ENCODE measurements around the gene TBC1D10A.

DNA sequence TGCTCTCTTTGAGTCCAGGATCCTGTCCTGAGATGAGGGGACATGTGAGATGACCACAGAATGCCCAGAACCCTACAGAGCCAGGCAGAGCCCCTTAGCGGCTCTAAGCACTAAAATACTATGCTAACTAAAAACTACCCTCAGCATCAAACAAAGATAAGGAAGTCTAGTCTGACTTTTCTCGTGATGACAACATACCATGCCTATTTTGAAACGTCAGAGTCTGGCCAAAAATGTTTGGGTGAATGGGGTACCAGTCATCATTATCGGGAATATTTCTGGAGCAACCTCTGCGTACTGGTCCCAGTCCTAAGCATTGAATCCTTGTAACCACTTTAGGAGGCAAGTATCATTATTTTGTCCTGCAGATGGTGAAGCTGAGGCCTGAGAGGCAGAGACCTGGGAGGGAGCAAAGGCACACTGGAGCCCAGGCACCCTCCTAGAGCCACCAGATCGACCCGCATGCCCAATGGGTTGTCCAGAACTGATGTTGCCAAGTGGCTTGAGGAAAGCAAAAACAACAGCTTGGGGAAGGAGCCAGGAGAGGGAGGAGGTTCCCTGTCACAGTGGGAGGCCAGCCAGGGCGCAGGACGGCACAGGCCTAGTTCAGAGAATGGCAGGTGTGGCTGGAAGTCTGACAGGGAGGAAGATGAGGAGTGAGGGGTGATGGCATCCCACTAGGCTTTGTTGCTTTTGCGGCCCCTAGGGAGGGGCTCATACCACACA is 52.9 kb downstream of the TBC1D10A start:
- TF ChIP-seq, protein P1, sequence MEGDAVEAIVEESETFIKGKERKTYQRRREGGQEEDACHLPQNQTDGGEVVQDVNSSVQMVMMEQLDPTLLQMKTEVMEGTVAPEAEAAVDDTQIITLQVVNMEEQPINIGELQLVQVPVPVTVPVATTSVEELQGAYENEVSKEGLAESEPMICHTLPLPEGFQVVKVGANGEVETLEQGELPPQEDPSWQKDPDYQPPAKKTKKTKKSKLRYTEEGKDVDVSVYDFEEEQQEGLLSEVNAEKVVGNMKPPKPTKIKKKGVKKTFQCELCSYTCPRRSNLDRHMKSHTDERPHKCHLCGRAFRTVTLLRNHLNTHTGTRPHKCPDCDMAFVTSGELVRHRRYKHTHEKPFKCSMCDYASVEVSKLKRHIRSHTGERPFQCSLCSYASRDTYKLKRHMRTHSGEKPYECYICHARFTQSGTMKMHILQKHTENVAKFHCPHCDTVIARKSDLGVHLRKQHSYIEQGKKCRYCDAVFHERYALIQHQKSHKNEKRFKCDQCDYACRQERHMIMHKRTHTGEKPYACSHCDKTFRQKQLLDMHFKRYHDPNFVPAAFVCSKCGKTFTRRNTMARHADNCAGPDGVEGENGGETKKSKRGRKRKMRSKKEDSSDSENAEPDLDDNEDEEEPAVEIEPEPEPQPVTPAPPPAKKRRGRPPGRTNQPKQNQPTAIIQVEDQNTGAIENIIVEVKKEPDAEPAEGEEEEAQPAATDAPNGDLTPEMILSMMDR (IDR thresholded peaks at IDR 0.05) = no peak
- TF ChIP-seq, protein P2, sequence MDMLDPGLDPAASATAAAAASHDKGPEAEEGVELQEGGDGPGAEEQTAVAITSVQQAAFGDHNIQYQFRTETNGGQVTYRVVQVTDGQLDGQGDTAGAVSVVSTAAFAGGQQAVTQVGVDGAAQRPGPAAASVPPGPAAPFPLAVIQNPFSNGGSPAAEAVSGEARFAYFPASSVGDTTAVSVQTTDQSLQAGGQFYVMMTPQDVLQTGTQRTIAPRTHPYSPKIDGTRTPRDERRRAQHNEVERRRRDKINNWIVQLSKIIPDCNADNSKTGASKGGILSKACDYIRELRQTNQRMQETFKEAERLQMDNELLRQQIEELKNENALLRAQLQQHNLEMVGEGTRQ (IDR thresholded peaks at IDR 0.05; ENCODE audit: borderline replicate concordance, low read depth, low read length) = no peak
- TF ChIP-seq, protein P3, sequence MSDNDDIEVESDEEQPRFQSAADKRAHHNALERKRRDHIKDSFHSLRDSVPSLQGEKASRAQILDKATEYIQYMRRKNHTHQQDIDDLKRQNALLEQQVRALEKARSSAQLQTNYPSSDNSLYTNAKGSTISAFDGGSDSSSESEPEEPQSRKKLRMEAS (IDR thresholded peaks at IDR 0.05; ENCODE audit: low read depth) = no peak
- TF ChIP-seq, protein P4, sequence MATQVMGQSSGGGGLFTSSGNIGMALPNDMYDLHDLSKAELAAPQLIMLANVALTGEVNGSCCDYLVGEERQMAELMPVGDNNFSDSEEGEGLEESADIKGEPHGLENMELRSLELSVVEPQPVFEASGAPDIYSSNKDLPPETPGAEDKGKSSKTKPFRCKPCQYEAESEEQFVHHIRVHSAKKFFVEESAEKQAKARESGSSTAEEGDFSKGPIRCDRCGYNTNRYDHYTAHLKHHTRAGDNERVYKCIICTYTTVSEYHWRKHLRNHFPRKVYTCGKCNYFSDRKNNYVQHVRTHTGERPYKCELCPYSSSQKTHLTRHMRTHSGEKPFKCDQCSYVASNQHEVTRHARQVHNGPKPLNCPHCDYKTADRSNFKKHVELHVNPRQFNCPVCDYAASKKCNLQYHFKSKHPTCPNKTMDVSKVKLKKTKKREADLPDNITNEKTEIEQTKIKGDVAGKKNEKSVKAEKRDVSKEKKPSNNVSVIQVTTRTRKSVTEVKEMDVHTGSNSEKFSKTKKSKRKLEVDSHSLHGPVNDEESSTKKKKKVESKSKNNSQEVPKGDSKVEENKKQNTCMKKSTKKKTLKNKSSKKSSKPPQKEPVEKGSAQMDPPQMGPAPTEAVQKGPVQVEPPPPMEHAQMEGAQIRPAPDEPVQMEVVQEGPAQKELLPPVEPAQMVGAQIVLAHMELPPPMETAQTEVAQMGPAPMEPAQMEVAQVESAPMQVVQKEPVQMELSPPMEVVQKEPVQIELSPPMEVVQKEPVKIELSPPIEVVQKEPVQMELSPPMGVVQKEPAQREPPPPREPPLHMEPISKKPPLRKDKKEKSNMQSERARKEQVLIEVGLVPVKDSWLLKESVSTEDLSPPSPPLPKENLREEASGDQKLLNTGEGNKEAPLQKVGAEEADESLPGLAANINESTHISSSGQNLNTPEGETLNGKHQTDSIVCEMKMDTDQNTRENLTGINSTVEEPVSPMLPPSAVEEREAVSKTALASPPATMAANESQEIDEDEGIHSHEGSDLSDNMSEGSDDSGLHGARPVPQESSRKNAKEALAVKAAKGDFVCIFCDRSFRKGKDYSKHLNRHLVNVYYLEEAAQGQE (IDR thresholded peaks at IDR 0.05; ENCODE audit: low read depth, low read length) = no peak
- TF ChIP-seq ELF1 (IDR thresholded peaks at IDR 0.05) = no peak
- TF ChIP-seq NRF1 (IDR thresholded peaks at IDR 0.05; ENCODE audit: low read depth, low read length) = no peak
- no peak for TF ChIP-seq FOXM1 (IDR thresholded peaks at IDR 0.05; ENCODE audit: low read depth)
